Mucosa of stomach (tissue), 1 donor: ENCODE data around the gene OR2S2.

Source experiments
- H3K27me3 ChIP-seq: one replicate; pipeline ENCODE4 v1.7.0; 2013; ENCODE audit warnings: mild to moderate bottlenecking, low read length; ENCODE audit not compliant: control insufficient read depth, insufficient read depth
- H3K36me3 ChIP-seq: one replicate; pipeline ENCODE4 v1.7.0; 2013; ENCODE audit warnings: low read length; ENCODE audit not compliant: control insufficient read depth, insufficient read depth
- H3K4me1 ChIP-seq: one replicate; pipeline ENCODE4 v1.7.0; 2013; ENCODE audit warnings: mild to moderate bottlenecking, low read length; ENCODE audit not compliant: control insufficient read depth, insufficient read depth
- H3K4me3 ChIP-seq: one replicate; pipeline ENCODE4 v1.7.0; 2013; ENCODE audit warnings: low read length
- H3K9ac ChIP-seq: one replicate; pipeline ENCODE4 v1.7.0; 2013; ENCODE audit warnings: mild to moderate bottlenecking, low read length, moderate library complexity
- H3K9me3 ChIP-seq: one replicate; pipeline ENCODE4 v1.7.0; 2013; ENCODE audit warnings: mild to moderate bottlenecking, low read length, moderate library complexity; ENCODE audit not compliant: control insufficient read depth
- donor health status: Pancreatic carcinoma.

Gene OR2S2

DNA sequence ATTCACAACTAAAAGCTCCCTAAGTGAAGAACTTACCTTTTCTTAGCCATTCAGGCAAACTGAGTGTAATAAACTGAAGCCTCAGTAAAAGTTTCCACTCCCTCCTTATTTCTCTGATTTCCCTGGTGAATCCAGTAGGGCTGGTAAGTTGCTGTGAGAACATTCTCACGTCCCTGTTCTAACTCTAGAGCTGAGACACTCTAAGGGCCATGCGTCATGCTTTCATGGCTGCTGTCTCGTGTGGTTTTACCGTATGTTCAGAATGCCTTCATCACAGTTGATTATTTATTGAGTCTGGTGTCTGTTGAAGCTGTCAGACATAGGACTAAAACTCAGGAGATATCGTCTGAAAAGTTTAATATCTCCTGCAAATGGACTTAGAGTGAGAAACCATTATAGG, 1.3 kb downstream of the OR2S2 start:
- Histone ChIP-seq H3K4me1 (peaks cover 13% of the 10 kb centered on the region), H3K36me3 (no peaks in the 10 kb centered on the region), H3K27me3 (no peaks in the 10 kb centered on the region), H3K4me3 (no peak overlapping the region), H3K9ac (no peak overlapping the region), H3K9me3 (no peaks in the 10 kb centered on the region)

DNA sequence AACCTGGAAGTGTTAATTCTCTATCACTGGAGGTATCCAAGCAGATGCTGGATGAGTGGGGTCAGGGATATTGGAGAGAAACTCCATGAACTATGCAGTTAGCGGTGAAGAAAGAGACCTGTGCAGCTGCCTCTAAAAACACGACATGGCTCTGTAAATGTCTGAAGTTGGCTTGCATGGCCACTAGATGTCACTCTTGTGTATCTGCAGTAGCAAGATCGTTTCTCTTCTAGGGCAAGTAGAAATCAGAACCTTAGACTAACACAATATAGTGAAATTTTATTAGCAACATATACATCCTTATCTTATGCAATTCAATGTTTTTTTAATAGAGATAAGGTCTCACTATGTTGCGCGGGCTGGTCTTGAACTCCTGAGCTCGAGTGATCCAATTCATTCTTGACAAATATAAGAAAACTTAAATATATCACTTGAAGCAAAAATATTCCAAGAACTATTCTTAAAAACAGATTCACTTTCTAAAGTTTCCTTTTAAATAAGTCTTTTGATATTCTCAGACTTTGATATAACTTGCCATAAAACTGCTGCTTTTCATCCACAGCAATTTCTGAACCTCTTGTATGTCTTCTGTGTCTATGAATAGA, 2.9 kb downstream of the OR2S2 start:
- Histone ChIP-seq H3K9ac (no peak overlapping the region), H3K4me3 (no peak overlapping the region)

DNA sequence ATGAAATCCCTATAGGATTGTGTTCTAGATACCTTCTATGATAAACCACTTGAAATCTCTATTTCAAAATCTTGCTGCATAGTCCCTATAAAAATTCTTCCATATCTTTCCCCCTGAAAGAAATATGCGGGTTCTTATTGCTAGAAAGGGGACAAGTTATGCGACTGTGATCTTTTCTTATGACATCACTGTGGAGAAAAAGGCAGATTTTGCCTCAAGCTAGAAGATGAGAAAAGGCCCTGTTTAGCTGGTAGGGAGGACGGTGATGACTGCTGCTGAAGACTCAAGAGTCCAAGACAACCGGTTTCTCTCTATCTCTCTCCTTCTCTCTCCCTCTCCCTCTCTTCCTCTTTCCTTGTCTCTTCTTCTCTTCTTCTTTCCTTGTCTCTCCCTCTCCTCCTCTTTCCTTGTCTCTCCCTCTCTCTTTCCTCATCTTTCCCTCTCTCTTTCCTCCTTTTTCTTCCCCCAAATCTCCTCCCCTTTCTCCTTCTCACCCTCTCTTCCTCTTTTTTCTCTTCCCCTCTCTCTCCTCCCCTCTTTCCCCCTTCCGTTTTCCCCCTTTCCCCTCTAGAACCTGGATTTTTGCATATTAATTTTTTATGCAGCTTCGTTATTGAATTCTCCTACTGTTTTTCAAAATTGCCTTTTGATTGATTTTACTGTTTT, 5.3 kb downstream of the OR2S2 start:
- H3K36me3 ChIP-seq: no peaks in the 10 kb centered on the region
- peaks cover 13% of the 10 kb centered on the region for H3K4me1 ChIP-seq
- no peaks in the 10 kb centered on the region for H3K27me3 ChIP-seq
- no peak overlapping the region for H3K9ac ChIP-seq
- no peak overlapping the region for H3K4me3 ChIP-seq
- no peaks in the 10 kb centered on the region for H3K9me3 ChIP-seq

More for the DNA sequence above, 2.9 kb downstream of the OR2S2 start:
- no peaks in the 10 kb centered on the region for H3K36me3 ChIP-seq
- H3K4me1 ChIP-seq: peaks cover 1% of the 10 kb centered on the region
- no peaks in the 10 kb centered on the region for H3K27me3 ChIP-seq
- H3K9me3 ChIP-seq: no peaks in the 10 kb centered on the region

DNA sequence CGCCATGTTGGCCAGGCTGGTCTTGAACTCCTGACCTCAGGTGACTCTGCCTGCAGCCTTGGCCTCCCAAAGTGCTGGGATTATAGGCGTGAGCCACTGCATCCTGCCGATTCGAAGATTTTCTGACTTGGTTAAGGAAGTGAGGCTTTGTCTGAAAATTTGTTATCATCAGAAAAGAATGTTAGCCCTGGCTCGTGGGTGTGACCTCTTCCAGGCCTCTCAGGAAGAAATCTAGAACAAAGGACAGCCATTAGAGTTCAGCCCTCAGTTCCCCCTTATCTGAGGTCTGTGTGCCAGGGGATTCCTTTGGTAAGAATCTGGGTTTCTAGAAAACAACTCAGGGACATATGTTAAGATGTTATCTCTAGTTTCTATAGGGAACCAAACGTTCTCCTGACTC, 6.2 kb downstream of the OR2S2 start:
- Histone ChIP-seq H3K9ac (no peak overlapping the region), H3K27me3 (no peaks in the 10 kb centered on the region), H3K9me3 (no peaks in the 10 kb centered on the region), H3K4me3 (no peak overlapping the region), H3K36me3 (no peaks in the 10 kb centered on the region), H3K4me1 (peaks cover 13% of the 10 kb centered on the region)

DNA sequence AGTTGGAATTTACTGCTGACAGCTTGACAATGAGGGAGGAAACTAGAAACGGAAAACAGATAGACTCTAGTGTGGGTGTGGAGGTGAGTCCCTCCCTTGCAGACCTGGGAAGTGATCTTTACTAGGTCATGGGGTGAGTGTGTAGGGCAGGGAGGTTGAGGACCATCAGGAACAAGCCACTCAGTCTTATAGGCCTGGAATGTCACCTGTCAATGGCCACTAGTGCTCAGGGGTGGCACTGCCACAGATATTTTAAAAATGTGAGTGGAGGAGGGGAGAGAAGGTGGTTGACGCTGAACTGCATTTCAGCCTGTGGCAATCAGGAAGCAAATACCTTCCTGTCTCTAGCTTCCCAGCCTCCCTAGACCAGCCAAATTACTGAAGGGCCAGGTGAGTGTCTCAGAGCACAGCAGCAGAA, 9.0 kb downstream of the OR2S2 start:
- Histone ChIP-seq H3K4me1 (peaks cover 34% of the 10 kb centered on the region), H3K4me3 (no peak overlapping the region), H3K9ac (no peak overlapping the region), H3K27me3 (no peaks in the 10 kb centered on the region), H3K36me3 (no peaks in the 10 kb centered on the region), H3K9me3 (no peaks in the 10 kb centered on the region)

DNA sequence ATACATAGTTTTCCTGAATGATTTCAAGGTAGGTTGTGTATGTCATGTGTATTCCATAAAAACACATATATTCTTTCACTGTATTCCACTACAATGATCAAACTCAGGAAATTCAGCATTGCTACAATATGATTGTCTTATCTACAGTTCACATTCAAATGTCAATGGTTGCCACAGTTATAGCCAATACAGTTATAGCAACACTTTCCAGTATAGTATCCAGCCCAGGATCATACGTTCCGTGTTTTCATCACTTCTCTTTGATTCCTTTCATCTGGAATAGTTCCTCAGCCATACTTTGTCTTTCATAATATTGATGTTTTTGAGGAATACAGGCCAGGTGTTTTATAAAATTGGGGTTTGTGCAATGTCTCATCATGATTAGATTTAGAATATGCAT, 9.5 kb downstream of the OR2S2 start:
- Histone ChIP-seq H3K9me3 (no peaks in the 10 kb centered on the region), H3K4me1 (peaks cover 34% of the 10 kb centered on the region), H3K27me3 (no peaks in the 10 kb centered on the region), H3K36me3 (no peaks in the 10 kb centered on the region), H3K9ac (no peak overlapping the region), H3K4me3 (no peak overlapping the region)

DNA sequence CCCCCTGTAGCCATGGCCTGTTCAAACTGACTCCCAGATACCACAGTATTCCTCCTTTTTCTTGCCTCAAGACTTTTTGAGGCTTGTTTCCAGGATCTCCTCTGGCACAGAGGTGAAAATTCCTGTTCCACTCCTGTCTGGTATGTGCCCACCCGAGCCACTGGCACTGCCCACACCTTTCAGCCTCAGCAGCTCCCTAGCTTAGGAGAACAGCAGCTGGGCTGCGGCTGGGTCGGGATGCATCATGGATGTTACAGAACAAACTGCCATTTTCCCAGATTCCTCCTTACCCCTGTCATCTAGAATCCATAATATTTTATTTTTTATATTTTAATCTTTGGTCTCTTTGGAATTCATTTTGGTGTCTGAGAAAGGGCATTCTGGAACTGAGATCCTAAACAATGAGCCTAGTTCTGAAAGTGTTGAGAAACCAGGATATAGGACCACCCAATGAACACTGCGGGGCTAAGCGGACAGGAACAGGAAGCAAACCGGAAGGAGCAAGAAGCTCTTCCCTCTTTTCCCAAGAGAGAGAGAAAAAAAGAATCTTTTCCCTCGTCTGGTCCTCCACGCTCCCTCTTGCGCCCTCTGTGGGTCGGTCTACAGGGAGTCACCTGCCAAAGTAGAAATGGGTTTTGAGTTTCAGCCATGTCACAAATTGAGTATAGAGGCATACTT, 12.5 kb downstream of the OR2S2 start:
- Histone ChIP-seq H3K9me3 (no peaks in the 10 kb centered on the region), H3K4me3 (no peak overlapping the region), H3K36me3 (no peaks in the 10 kb centered on the region), H3K9ac (peak overlapping the region; percentile 28), H3K4me1 (peaks cover 42% of the 10 kb centered on the region), H3K27me3 (no peaks in the 10 kb centered on the region)

DNA sequence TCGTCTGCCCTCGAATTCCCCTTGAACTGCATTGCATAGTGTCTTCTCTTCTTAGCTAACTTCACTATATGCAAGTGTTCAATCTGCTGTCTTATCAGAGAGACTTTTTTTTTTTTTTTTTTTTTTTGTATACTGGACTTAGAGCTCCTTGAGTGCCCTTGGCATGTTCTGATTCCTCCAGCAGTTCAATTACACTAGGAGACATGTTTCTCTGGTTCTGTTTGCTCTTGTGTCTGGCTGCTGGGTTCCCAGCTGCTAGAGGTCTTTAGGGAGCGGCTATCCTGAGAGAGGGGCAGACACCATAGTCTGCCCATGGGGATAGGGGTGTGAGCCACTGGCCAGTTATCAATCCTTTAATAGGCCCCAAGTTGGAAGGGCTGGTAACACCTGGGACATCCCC, 13.1 kb downstream of the OR2S2 start:
- H3K4me1 ChIP-seq: peaks cover 45% of the 10 kb centered on the region
- no peak overlapping the region for H3K4me3 ChIP-seq
- peak overlapping the region; percentile 28 for H3K9ac ChIP-seq
- H3K36me3 ChIP-seq: no peaks in the 10 kb centered on the region
- H3K27me3 ChIP-seq: no peaks in the 10 kb centered on the region
- no peaks in the 10 kb centered on the region for H3K9me3 ChIP-seq

DNA sequence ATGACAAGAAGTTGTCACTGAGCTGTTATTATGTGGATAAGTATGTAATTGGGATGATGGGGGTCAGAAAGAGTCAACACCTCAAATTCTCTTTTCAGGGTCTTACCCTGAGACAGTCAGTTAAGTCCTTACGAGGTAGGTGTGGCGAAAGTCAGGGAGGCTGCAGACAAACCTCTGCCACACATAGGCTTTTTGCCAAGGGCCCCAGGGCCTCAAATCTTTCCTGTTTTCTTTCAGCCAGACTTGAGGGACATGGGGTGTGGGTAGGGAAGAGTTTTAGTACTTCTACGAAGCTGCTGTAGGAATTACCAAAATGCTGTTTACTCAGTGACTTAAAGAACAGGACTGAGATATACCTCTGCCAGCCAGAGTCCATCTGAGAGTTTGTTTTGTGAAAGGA, 13.8 kb downstream of the OR2S2 start:
- Histone ChIP-seq H3K9me3 (no peaks in the 10 kb centered on the region), H3K4me3 (no peak overlapping the region), H3K27me3 (no peaks in the 10 kb centered on the region), H3K9ac (no peak overlapping the region), H3K36me3 (no peaks in the 10 kb centered on the region), H3K4me1 (peaks cover 43% of the 10 kb centered on the region)

DNA sequence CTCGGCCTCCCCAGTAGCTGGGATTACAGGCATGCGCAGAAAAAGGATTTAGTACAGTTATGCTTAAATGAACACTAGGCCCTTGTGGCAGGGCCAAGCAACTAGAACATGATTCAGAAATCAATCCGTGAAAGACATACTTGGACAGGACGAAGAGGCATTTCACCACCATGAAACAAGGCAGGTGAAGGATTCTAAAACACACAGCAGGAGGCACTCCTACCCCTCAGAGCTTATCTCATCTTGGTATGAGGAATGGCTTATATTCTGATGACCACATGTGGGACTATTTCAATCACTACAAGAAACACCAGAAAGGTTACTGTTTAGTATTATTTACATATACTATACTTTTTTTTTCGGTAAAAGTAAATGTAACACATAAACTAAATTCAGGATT, 15.7 kb downstream of the OR2S2 start:
- no peak overlapping the region for H3K9ac ChIP-seq
- peaks cover 35% of the 10 kb centered on the region for H3K4me1 ChIP-seq
- no peak overlapping the region for H3K4me3 ChIP-seq
- no peaks in the 10 kb centered on the region for H3K36me3 ChIP-seq
- no peaks in the 10 kb centered on the region for H3K27me3 ChIP-seq
- H3K9me3 ChIP-seq: no peaks in the 10 kb centered on the region

DNA sequence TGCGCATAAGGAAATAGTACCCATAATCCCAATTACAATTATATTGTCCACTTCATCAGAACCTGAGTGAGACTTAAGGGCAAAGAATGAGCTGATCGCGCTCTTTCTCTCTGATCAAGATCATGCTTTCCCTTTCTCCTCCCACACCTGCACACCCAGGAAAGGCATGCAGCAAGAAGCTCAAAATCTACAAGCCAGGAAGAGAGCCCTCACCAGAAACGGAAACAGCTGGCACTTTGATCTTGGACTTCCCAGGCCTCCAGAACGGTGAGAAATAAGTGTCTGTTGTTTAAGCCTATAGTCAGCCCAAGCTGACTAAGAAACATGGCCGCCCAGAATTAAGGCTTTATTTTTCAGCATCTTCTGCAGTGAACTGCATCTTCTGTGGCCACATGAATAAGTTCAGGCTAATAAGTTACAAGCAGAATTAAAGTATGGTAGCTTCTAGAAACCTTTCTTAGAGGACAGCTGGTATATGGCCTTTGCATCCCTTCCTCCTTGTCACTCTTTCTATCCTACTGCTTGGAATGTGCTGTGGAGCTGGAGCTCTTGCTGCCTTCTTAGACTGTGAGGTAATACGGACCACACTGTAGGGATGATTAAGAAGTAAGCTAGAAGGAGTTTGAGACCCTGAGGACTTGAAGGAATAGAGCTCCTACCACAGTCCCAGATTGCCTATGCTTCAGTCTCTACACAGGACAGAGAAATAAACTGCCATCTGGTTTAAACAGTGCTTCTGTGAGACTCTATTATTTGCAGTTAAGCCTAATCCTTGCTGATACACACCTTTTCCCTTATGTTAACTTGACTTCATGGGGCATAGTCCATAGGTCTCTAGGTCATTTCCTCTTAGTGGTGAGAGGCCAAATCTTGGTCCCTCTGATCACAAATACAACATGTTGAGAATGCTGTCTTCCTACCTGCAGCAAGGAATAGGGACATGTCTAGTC, 17.2 kb downstream of the OR2S2 start:
- H3K4me1 ChIP-seq: peaks cover 45% of the 10 kb centered on the region
- no peaks in the 10 kb centered on the region for H3K36me3 ChIP-seq

More for the DNA sequence above, 17.2 kb downstream of the OR2S2 start:
- no peaks in the 10 kb centered on the region for H3K27me3 ChIP-seq
- H3K9me3 ChIP-seq: no peaks in the 10 kb centered on the region
- H3K9ac ChIP-seq: no peak overlapping the region
- H3K4me3 ChIP-seq: no peak overlapping the region
